Stimulated activated CD4-positive, alpha-beta T cell treated with anti-CD3 and anti-CD28 coated beads, Interleukin-1b, Interleukin-23, amount 100 ng/mL, for 4 hours (primary cell): ENCODE data around the gene MACF1.
"Not testable (repeated sequence)": the region's sequence is repeated elsewhere in the genome, so short reads cannot be mapped to it uniquely, and the experiment has no call there.

Experiments used
- DNase-seq, 2 donors: peaks; one replicate each; pipeline ENCODE4 v3.0.0-alpha.2; 2020; ENCODE audit warnings: low read depth in 2 of 2

The MACF1 gene

DNA sequence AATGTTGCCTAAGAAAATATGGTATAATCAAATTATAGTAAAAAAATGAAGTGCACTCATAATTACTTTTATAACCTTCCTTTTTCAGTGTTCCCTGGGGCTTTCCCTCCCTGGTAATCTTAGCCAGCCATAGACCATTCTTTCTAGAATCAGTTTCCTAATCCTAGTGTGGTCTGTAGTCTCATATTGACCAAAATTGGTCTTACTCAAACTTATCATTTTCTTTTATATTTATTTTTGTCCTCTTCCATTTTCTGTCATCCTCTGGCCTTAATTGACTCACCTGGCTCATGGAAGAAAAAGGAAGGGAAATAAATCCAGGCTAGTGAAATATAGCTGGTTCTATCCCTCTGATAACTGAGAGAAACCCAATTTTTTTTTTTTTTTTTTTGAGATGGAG, 216.0 kb downstream of the MACF1 start:
- DNase-seq, result no peak

DNA sequence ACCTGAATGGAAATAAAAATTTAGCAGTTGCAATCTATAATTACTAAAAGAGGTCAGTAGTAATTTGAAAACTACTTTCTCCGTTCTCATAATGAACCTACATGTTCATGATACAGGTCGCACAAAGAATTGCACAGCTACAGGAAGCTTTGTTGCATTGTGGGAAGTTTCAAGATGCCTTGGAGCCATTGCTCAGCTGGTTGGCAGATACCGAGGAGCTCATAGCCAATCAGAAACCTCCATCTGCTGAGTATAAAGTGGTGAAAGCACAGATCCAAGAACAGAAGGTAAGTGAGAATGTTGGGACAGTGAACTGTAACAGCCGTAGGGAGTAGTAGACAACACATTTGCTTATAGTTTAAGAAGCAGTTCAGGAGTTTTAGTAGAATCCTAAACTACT, 218.1 kb downstream of the MACF1 start:
- DNase-seq, result no peak

DNA sequence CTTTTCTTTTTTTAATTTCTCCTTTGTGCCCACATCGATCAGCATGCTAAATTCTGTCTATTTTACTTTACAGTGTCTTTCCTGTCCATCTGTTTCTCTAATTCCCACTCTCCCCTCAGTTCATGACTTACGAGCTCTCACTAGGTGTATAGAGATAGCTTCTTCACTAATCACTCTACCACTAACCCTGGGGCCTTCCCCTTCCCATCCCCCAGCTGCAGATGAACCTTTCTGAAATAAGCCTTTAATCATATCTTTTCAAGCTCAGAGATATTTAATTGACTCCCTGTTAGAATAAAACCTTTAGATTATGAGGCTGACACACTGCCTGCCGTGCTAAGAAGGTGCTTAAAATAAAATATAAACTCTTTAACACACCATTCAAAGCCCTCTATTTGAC, 220.7 kb downstream of the MACF1 start:
- DNase-seq, result no peak

DNA sequence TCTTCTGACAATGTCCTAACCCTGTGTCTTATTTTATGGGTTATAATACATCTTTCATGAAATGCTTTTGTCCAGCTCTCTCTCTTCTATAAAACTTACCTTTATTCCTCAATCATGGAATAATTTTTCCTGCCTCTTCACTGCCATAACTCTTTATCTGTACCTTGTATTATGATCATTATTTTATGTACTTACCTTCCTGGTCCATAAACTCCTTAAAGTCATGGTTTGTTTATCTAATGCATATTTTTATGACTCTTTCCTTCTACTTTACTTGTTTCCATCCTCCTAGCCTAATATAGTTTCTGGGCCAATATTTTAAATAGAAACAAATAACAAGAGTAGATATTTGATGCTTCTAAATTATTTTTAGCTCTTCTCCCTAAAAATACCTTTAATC, 221.1 kb downstream of the MACF1 start:
- DNase-seq, result no peak

DNA sequence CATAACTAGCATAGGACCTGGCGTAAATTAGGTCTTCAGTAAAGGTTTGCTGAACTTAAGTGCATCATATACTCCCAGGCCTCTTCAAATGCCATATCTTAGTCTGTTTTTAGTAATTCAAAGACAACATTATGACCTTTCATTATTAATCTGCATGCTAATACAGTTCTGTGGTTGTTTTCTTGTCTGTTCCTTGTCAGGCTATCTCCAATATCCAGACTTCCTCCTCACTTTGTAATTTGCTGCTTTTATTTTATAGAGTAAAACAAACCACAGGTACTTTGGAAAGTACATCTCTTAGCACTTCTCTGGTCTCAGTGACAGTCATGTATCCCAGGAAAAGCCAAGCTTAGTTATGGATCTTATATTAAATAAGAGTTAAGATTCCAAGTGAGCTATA, 221.9 kb downstream of the MACF1 start:
- no peak for DNase-seq

DNA sequence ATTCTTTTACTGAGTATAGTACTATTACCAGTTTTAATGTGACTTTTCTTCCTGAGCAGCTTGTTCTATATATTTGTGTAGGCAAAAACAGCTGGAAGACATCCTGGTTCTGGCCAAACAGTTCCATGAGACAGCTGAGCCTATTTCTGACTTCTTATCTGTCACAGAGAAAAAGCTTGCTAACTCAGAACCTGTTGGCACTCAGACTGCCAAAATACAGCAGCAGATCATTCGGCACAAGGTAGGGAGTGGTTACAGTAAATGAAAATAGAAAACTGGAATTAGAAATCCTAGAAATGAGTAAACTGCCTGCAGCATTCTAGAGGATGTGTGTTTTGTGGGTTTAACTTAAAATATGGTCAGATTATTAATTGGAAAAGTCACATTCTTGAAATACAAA, 222.9 kb downstream of the MACF1 start:
- DNase-seq, result no peak

DNA sequence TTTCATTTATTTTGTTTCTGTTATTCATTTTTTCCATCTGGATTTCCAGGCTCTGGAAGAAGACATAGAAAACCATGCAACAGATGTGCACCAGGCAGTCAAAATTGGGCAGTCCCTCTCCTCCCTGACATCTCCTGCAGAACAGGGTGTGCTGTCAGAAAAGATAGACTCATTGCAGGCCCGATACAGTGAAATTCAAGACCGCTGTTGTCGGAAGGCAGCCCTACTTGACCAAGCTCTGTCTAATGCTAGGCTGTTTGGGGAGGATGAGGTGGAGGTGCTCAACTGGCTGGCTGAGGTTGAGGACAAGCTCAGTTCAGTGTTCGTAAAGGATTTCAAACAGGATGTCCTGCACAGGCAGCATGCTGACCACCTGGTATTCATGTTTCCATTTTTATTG, 223.4 kb downstream of the MACF1 start:
- DNase-seq, result no peak

DNA sequence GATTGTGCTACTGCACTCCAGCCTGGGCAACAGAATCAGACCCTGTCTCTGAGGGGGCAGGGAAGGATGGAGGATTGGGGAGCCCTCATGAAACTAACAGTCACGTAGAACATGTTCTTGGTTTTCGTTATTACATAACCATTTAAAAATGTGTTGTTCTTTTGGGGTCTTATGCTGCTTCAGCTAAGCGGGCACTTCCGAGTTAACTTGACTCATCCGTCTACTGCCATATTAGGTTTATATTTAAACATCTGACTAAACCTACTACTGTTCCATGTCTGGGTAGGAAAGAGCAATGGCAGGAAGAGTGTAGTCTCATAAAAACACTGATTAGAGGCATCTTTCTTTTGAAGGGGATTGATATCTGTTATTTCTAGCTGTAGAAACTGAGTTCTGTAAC, 227.4 kb downstream of the MACF1 start:
- DNase-seq, result no peak

DNA sequence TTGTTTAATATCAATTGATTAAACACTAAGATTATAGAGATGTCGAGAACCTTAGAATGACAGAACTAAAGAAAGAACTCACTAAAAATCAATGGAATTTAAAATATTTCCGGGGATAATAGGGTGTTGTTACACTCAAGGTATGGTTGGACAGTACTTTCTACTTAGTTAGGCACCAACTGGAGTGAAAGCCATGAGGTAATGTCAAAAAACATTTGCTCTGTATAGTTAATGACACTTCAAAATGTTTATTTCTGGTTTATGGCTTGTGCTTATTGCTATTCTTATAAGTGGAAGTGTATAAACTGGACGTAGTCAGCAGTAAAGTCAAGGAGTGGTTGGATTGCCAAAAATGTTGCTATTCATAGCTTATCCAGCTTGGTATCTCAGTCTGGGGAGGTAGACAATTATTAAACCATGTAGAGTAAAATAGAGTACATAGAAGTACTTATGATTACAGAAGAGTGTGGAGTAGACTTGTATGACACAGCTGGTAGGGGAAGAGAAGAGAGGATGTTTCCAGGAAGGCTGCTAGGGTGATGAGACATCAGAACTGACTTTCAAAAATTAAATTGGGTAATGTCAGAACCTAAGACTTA, 230.4 kb downstream of the MACF1 start:
- DNase-seq, result no peak

DNA sequence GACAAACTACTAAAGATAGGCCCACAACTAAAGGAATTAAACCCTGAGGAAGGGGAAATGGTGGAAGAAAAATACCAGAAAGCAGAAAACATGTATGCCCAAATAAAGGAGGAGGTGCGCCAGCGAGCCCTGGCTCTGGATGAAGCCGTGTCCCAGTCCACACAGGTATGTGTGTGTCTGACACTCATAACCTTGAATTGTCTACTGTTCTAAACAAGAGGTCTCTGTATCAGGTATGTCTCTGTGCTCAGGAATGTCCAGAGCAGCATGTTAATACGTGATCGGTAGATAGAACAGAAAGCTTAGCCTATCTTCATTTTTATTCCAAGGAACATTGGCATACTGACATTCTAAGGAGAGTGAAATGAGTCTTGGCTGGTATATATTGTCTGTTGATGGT, 231.1 kb downstream of the MACF1 start:
- DNase-seq, result no peak

DNA sequence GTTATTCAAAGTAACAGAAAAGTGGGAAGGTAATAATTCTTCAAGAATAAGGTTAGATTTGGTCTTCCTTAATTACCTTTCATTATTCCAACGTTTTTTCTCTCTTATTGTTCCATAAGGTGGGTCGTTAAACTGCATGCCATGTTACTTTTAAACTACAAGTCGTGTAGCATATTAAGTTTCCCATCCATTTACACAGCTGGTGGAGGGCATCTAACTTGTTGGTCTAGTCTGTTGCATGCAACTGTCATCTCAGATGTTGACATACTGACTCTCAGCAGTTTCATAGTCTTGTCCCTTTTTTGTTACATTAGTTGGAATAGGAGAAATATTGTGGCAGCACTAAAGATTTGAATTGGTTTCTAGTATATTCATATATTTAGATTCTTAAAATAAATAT, 232.3 kb downstream of the MACF1 start:
- no peak for DNase-seq

DNA sequence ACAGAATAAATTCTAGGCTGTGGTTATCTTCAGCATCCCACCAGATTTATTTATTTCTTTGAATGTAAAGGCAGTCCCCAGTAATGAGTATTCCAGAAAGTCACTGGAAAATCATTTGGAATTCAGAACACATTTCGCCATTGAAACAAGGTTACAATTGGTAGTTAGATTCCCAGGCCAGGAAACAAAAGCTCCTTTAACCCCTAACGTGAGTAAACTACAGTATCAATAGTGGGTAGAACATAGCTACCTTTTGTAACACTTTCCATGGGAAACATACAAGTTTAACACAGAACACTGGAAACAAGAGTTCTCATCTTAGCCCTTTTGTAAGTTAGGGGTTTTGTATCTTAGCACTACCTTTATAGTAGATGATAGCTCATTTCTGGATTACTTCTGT, 233.5 kb downstream of the MACF1 start:
- DNase-seq, result no peak

DNA sequence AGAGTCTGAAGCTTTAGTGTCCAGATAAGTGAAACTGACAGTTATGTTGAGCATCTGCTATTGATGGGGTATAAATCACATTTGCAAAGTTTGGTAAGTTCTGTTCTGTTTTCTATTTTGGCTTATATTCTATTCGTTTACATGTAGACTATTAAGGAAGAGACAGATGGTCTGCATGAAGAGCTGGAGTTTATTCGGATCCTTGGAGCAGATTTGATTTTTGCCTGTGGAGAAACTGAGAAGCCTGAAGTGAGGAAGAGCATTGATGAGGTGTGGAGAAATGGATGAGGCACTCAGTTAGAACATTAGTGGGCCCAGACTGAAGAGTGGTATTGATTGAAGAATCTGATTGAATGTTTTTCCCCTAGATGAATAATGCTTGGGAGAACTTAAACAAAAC, 236.4 kb downstream of the MACF1 start:
- no peak for DNase-seq

DNA sequence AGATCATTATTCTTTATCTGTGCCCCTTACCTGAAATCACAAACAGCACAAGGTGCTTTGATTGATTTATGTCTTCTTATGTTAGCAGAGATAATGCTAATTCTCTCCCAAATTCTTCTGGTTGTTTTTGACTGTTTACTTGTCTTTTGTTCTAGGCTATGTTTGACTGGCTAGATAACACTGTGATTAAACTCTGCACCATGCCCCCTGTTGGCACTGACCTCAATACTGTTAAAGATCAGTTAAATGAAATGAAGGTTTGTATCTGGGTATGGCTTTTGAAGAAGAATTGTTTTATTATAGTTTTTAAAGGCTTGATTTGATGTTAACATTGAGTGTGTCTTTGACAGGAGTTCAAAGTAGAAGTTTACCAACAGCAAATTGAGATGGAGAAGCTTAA, 237.3 kb downstream of the MACF1 start:
- DNase-seq, result no peak

DNA sequence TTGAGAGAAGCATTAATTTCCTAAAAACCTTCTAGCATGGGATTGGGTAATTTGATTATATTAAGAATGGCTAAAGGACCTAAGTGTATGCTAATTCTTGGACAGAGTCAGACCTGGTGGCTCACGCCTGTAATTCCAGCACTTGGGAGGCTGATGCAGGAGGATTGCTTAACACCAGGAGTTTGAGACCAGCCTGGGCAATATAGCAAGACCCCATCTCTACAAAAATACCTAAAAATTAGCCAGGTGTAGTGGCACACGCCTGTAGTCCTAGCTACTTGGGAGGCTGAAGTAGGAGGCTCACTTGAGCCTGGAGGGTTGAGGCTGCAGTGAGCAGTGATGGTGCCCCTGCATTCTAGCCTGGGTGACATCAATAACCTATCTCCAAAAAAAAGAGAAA, 241.1 kb downstream of the MACF1 start:
- no peak for DNase-seq

DNA sequence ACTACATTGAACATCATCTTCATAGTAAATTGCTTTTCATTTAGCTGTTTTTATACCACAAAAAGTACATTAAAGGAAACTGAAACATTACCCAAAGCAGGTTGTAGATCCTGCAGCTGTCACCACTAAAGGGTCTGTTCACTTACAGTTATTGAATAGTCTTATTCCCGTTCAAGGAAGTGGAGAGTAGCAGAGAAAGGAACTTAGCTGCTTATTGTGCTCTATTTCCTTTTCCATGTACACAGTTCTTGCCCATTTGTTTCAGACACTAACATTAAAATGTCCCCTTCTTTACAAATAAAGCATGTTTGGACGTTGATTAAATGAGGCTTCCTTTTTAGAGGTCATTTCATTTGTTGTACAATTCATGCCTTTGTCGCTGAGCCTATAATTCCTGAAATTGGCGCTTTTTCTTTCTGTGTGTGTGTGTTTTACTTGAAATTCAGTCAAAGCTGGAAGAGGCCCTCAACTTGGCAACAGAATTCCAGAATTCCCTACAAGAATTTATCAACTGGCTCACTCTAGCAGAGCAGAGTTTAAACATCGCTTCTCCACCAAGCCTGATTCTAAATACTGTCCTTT, 242.6 kb downstream of the MACF1 start:
- no peak for DNase-seq

DNA sequence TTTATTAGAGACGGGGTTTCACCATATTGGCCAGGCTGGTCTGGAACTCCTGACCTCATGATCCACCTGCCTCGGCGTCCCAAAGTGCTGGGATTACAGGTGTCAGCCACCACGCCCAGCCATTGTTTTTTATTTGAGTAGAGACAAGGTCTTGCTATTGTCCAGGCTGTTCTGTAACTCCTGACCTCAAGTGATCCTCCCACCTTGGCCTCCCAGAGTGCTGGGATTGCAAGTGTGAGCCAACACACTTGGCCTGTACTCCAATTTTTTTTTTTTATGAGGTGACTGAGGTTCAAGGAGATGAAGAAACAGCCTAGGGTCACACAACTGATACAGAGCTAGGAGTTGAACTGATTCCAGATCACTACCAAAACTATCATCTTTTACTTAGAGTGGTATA, 245.5 kb downstream of the MACF1 start:
- DNase-seq, result not testable (repeated sequence)

DNA sequence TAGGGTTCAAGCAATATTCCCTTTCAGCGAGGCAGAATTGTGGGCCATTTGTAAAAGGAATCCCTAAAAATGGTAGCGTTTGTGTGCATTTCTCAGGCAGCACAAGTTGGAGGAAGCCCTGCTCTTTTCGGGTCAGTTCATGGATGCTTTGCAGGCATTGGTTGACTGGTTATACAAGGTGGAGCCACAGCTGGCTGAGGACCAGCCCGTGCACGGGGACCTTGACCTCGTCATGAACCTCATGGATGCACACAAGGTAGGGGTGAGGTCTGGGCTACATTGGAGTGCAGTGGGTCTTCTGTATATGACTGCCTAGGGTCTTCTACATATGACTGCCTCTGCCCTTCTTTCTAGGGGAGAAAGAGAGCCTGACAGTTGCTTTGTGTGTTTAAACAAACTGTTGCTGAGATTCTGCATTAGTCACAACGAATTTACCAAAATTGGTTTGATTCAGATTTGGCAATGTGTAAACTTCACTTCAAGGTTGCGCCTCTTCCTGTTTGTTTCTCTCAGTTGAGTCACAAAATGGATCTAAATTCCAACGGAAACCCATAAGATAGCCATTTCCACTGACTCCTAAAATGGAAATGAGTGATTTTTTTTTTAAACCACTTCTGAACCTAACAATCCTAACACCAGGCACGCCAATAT, 246.6 kb downstream of the MACF1 start:
- DNase-seq, result no peak

DNA sequence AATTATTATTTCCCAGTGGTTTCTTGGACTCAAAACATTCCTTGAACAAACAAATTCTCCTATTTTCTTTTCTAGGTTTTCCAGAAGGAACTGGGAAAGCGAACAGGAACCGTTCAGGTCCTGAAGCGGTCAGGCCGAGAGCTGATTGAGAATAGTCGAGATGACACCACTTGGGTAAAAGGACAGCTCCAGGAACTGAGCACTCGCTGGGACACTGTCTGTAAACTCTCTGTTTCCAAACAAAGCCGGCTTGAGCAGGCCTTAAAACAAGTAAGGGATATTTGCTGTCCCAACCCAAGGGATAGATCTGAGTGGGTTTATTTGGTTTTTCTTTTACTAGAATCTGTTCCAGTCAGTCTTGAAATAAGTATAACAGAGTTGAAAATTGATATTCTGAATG, 247.6 kb downstream of the MACF1 start:
- no peak for DNase-seq

DNA sequence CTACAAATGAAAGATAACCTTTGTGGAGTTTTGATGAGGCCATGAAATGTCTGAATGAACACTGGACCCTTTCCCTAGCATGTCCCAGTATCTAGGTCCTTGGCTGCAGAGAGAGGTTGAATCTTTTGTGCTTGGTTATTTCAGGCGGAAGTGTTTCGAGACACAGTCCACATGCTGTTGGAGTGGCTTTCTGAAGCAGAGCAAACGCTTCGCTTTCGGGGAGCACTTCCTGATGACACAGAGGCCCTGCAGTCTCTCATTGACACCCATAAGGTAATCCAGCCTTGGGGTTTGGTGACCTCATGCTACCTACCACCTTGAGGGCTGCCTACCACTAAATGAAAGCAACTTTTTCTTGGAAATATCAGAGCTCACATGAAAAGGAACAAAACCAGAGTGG, 248.0 kb downstream of the MACF1 start:
- DNase-seq, result no peak

DNA sequence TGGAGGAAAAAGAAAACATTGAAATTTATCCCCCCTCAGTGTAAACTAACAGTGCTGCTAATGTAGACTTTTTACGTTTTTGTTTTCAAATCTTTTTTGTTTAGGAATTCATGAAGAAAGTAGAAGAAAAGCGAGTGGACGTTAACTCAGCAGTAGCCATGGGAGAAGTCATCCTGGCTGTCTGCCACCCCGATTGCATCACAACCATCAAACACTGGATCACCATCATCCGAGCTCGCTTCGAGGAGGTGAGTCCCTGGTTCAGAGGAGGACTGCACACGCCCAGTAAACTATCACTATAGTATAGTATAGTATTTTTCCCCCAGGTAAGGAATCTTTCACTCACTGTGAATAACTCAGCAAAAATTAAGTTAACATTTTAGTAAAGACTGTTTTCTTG, 249.1 kb downstream of the MACF1 start:
- no peak for DNase-seq

DNA sequence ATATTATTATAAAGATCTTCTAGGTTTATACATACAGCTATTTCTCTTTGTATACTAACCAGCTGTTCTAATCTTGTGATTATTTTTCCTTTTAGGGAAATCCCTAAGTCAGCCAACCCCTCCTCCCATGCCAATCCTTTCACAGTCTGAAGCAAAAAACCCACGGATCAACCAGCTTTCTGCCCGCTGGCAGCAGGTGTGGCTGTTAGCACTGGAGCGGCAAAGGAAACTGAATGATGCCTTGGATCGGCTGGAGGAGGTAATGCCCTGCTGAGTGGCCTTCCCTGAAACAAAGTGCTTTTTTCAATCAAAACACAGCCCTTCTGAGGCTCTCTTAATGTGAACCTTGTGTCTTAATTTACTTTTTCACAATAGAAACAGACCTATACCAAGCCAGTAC, 254.5 kb downstream of the MACF1 start:
- DNase-seq, result no peak

DNA sequence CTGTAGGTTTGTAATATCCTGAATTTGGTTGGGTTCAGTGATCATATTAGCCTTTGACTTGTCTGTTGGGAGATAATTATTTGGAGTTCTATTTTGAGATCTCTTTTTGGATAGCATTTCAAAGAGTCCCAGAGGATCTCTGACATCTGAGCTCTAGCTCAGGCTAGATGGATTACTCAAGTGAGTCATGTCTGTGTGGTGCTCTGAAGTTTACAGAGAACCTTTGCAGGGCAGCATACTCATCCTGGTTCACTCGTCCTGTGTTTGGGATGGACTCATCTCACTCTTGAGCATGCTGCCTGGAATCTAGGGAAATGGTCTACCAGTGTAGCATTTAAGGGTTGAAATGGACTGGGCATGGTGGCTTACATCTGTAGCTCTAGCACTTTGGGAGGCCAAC, 257.6 kb downstream of the MACF1 start:
- no peak for DNase-seq
